ENCODE measurements around the gene CACNB2.

CACNB2 gene

GRCh38 chr10:18297659-18298058, 157.4 kb downstream of the CACNB2 start:
- no peak for DNase-seq

- DNase-seq = no peak
Observed at GRCh38 chr10:18298256-18298655, 158.0 kb downstream of the CACNB2 start.

DNA sequence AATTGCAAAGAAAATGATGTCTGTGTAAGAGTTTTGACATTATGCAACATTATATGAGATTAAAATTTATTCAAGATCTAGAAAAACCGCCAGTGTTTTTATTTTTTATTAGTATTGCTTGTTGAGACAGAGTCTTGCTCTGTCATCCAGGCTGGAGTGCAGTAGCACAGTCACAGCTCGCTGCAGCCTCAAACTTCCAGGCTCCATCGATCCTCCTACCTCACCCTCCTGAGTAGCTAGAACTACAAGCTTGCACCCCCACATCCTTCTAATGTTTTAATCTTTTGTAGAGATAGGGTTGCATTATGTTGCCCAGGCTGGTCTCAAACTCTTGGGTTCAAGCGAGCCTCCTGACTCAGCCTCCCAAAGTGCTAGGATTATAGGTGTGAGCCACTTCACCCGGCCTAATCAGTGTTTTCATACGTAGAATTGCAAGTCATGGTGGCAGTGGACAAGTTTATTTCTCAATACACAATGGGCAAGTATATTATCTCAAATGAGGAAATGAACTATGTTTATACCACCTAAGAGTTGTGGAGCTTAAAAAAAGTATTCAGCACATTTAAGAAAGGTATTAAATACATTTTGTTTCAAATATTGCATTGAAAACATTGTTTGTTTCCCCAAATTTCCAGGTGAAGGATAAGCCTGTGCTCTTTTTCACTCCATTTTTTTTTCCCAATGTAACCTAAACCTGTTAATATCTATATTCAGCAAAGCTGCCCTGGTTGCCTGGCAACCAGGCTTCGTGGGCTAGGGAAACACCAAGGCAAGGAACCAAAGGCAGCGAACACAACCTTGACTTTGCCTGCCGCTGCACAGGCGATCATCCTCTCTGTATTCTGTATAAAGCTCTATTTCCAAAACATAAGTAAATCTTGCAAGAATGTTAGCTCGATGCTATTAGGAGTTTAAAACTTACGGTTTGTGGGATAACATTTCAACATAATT, 163.9 kb downstream of the CACNB2 start:
- DNase-seq = no peak

GRCh38 chr10:18306031-18306430, 165.8 kb downstream of the CACNB2 start:
- no peak for DNase-seq

DNA sequence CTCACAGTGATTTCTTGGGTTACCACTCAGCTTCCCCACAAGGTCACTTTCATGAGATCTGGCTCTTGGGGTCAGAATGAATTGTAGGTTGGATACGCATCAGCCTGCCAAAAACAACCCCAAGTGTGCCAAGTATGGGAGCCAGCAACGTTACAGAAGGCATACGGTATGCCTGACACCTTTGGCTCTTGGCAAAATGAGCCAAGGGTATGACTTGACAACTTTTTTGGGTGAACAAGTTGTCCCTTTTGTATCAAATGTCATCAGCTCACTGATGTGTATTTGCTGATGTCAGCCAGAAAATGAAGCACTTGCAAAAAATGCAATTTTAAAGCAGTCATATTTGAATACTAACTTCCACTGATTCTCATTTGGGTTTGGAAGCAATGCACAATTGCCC, 168.4 kb downstream of the CACNB2 start:
- no peak for DNase-seq

DNA sequence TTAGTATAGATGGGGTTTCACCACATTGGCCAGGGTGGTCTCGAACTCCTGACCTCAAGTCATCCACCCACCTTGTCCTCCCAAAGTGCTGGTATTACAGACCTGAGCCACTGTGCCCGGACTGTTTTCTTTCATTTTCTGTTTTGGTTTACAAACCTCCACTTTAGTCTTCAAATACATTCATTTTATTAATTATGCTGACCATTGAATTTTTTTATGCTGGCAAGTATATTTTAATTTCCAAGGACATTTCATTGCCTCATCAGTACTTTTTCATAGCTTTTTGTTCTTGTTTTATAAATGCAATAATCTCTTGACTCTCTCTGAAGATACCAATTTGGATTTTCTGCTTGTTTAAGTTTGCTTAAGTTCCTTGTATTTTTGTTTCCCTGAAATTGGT, 170.5 kb downstream of the CACNB2 start:
- DNase-seq = no peak

- DNase-seq = no peak
Observed at GRCh38 chr10:18312374-18313139, 172.3 kb downstream of the CACNB2 start.

DNA sequence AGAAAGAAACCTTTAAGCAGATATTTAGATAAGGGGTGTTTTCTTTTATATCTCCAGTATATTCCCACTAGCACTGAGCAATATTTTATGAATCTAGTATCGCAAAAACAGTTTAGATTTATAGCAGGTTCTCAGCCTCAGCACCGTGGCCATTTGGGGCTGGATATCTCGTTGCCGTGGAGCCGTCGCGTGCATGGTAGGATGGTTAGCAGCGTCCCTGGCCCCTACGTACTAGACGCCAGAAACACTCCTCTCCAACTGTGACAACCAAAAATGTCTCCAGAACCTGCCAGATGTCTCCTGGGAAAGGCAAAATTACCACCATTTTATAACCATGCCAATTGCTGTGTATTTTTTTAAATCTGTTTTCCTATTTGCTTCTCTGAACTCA, 172.9 kb downstream of the CACNB2 start:
- DNase-seq = no peak

- DNase-seq = no peak
Observed at GRCh38 chr10:18313626-18314025, 173.4 kb downstream of the CACNB2 start.

- DNase-seq = no peak
Observed at GRCh38 chr10:18319628-18320027, 179.4 kb downstream of the CACNB2 start.

DNA sequence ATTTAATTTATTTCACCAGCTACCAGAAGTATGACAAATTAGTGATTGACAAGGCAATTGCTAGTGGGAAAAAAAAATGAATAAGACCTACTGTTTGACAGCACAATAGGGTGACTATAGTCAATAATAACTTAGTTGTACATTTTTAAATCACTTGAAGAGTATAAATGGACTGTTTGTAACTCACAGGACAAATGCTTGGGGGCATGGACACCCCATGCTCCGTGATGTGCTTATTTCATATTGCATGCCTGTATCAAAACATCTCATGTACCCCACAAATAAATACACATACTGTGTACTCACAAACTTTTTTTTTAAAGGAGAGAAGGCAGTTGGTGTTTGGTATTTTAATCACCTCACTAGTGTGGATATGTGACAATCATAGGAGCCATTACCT, 181.1 kb downstream of the CACNB2 start:
- DNase-seq = no peak

DNA sequence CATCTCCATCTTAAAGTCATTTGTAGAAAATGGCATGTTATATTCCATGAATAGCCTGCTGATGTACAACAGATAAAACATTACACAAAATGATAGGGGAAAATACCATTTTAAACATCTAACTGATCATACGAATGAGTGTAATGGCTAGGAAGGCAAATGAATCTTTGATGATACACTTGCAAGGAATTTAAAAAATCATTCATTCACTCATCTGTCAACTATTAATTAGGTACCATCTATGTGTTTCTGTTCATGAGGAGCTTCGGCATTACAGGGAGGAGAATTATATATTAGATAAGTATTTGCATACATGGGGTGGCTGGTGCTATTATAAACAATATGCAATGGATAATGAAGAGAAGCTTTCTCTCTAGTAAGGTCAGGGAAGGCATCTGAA, 183.7 kb downstream of the CACNB2 start:
- no peak for DNase-seq

DNA sequence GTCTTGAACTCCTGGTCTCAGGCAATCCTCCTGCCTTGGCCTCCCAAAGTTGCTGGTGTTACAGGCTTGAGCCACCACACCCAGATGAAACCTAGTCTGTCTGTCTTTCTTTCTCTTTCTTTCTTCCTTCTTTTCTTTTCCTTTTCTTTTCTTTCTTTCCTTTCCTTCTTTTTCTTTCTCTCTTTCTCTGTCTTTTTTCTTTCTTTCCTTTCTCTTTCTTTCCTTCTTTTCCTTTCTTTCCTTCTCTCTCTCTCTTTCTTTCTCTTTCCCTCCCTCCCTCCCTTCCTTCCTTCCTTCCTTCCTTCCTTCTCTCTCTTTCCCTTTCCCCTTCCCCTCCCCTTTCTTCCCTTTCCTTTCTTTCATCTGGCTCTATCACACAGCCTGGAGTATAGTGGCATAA, 185.2 kb downstream of the CACNB2 start:
- DNase-seq = no peak

- DNase-seq = no peak
Observed at GRCh38 chr10:18325889-18326531, 185.8 kb downstream of the CACNB2 start.

DNA sequence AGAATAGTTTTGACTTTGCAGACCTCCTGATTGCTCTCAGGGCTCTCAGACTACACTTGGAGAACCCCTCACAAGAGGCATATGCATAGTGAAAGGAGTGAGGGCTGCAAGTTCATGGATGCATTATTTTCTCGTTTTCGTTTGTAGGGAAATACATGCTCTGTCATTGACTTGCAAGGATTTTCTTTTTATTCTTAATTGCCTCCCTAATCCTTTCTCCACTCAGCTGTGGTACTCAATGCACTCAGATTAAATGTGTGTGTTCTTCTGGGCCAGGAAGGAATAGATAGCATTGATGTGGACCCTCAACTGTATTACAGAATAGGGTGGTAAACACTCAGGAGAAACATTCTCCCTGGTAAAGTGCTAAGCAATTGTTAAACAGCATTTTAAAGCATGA, 188.7 kb downstream of the CACNB2 start:
- DNase-seq = no peak

GRCh38 chr10:18332048-18332447, 191.8 kb downstream of the CACNB2 start:
- DNase-seq = no peak

DNA sequence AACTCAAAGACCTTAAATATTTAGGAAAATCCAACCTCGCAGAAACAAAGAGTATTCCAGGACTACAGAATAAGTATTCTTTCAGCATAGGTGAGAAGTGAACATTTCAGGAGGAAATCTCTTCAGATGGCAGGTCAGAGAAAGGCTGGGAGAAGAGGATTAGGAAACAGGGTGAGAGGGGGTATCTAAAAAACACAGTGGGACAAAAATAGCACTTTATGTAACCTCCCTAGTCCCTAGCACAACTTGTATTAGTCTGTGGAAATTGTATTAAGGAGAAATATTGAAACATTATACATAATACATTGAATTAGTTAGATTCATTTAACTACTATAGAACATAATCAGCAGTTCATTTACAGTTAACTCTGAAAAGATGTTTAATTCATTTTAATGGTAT, 192.3 kb downstream of the CACNB2 start:
- DNase-seq = no peak

GRCh38 chr10:18333621-18334020, 193.4 kb downstream of the CACNB2 start:
- DNase-seq = no peak

GRCh38 chr10:18334116-18334867, 194.1 kb downstream of the CACNB2 start:
- no peak for DNase-seq

- no peak for DNase-seq
Observed at GRCh38 chr10:18340496-18341051, 200.3 kb downstream of the CACNB2 start.

GRCh38 chr10:18341055-18341454, 200.8 kb downstream of the CACNB2 start:
- no peak for DNase-seq

- no peak for DNase-seq
Observed at GRCh38 chr10:18343573-18343972, 203.3 kb downstream of the CACNB2 start.

DNA sequence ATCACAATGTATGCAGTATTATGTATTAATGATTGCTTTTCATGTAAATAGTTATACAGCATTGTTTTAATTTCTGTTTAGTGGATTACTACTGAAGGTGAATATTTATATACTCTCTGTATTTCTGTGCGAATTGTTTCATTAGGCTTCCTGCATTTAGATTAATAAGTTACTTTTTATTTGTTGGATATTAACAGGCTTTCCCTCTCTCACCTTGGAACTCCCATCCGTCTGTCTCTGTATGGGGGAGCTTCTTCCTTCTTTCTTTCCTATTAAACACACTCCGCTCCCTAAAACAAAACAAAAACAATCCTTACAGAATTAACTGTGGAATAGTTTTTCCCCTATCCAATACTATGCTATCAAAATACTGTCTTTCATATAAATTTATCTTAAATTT, 205.1 kb downstream of the CACNB2 start:
- DNase-seq = no peak
